CD4-positive, alpha-beta T cell treated with Interleukin-4 for 1 hour (primary cell): ENCODE measurements around the gene TUFM.
"Not testable (repeated sequence)": the region's sequence is repeated elsewhere in the genome, so short reads cannot be mapped to it uniquely, and the experiment has no call there.

Experiments used
- DNase-seq, 2 donors: peaks; one replicate each; pipeline ENCODE4 v3.0.0-alpha.2; 2020 to 2022

The TUFM gene

GRCh38 chr16:28838558-28838918, 7.6 kb downstream of the TUFM start:
- no peak for DNase-seq

- no peak for DNase-seq
These were observed 8.2 kb downstream of the TUFM start for GRCh38 chr16:28837672-28838557.

DNA sequence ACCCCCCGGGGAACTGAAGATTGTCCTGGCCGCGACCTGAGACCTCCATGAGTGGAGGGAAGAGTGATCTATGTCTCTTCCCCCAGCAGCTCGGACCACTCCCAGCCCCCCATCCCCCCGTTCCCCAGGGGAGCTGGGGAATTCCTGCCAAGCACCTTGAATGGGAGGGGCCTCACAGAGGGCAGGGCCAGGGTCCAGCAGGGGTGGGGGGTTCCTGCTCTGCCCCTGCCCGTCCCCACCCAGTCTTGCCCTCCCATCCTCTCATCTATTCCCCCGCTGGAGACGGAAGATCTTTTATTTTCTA, 9.4 kb downstream of the TUFM start:
- DNase-seq, result no peak

GRCh38 chr16:28835864-28836760, 10.0 kb downstream of the TUFM start:
- DNase-seq, result no peak

GRCh38 chr16:28834873-28835863, 11.0 kb downstream of the TUFM start:
- no peak for DNase-seq

GRCh38 chr16:28834349-28834748, 11.8 kb downstream of the TUFM start:
- DNase-seq, result no peak

DNA sequence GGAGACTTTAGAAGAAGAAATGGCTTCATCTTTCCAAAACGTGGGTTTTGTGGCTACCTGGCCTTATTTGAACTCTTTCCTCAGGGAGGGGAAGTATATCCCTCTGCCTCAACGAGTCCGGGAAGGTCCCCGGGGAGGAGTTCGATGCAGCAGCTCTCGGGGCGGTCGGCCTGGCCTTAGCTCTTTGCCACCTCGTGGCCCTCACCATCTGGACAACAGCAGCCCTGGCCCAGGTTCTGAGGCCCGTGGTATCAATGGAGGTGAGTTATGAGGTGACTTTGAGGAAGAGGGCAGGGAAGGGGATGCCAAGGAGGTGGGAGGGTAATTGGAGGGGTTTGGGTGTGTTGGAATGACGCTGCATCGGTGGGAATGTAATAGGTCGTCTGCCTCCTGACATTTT, 15.6 kb downstream of the TUFM start:
- no peak for DNase-seq

DNA sequence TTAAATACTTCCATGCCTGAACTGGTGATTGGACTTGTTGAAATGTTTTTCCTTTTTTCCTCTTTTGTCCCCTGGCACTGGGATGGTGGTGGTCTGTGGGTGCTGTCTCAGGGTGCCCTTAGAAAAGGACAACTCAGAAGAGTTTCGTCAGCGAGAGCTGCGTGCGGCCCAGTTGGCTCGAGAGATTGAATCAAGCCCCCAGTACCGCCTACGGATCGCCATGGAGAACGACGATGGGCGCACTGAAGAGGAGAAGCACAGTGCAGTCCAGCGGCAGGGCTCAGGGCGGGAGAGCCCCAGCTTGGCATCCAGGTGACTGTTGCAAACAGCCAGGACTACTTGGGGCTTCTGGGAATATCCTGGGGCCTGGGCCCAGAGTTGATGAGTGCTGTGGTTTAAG, 16.4 kb downstream of the TUFM start:
- no peak for DNase-seq

- no peak for DNase-seq
These were observed 20.0 kb downstream of the TUFM start for GRCh38 chr16:28826141-28826540.

DNA sequence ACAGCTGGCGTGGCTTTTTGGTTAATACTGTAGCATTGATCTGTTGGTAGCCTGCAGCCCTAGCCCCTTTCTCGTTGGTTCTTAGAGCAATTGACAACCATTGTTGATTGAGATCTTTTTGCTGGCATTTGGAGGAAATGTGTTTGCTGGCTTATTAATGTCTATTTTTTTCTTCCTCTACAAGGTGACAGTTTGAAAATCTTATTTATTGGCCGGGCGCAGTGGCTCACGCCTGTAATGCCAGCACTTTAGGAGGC, 21.5 kb downstream of the TUFM start:
- no peak for DNase-seq

- DNase-seq, result peak; percentile 96 to 97
These were observed 22.1 kb downstream of the TUFM start for GRCh38 chr16:28823873-28824716.

- no peak for DNase-seq
These were observed 22.8 kb downstream of the TUFM start for GRCh38 chr16:28823291-28823872.

DNA sequence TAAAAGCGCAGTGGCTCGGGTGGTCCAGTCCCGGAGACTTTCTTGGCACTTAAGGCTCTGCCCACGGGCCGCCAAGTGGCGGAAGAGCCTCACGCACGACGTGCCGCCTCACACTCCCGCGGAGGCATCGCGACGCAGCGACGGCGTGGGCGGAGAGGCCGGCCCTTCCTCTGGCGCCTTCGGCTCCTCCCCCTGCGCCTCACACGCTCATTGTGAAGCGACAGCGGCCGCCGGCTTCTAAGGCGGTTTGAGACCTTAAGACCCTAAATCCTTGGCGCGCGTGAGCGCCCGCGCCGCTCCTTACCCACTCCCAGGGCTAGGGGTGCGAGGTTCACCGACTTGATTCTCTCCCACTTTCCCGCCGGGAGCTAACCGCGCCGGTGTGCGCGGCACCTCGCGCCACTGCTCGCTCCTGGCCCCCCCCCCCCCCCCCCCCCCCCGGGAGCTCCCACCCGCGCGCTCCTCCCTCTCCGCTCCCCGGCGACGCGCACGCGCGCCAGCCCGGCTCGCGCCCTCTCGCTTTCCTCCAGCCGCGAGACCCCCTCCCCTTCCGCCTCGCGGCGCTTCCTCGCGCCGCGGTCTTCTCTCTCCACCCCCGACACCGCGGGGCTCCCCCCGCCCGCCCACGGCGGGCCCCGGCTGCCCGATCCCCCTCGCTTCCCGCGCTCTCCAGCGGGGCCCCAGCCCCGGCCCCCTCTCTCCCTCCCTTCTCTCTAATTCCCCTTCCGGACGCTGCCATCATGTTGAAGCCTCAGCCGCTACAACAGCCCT, 23.4 kb downstream of the TUFM start, which contains the start of gene ATXN2L:
Gene ATXN2L, plus strand, starts transcription at position 480 of the 771 bp plus-strand sequence. Its CDS starts 261 bp downstream, at position 741.
- peak; percentile 93 to 94 for DNase-seq

GRCh38 chr16:28821874-28822519, 24.2 kb downstream of the TUFM start:
- DNase-seq, result no peak

DNA sequence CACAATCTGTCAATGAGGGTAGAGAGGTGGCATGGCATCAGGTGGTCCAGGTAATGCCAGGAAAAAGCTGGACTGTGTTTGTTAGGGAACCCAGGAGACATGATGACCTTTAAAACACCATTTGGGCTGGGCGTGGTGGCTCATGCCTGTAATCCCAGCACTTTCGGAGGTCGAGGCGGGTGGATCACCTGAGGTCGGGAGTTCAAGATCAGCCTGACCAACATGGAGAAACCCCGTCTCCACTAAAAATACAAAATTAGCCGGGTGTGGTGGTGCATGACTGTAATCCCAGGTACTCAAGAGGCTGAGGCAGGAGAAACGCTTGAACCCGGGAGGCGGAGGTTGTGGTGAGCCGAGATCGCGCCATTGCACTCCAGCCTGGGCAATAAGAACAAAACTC, 25.6 kb downstream of the TUFM start:
- not testable (repeated sequence) for DNase-seq

DNA sequence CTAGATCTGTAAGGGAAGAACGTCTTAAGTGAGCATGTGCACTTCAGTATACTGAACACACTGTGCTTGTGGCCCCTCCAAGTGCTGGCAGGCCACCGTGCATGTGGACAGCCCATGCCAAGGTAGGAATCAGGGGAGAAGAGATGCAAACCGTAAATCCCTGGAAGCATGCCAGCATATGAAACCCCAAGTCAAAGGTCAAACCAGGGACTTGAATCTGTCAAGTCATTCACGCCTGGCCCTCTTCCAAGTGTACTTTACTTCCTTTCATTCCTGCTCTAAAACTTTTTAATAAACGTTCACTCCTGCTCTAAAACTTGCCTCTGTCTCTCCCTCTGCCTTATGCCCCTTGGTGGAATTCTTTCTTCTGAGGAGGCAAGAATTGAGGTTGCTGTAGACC, 26.1 kb downstream of the TUFM start:
- no peak for DNase-seq

DNA sequence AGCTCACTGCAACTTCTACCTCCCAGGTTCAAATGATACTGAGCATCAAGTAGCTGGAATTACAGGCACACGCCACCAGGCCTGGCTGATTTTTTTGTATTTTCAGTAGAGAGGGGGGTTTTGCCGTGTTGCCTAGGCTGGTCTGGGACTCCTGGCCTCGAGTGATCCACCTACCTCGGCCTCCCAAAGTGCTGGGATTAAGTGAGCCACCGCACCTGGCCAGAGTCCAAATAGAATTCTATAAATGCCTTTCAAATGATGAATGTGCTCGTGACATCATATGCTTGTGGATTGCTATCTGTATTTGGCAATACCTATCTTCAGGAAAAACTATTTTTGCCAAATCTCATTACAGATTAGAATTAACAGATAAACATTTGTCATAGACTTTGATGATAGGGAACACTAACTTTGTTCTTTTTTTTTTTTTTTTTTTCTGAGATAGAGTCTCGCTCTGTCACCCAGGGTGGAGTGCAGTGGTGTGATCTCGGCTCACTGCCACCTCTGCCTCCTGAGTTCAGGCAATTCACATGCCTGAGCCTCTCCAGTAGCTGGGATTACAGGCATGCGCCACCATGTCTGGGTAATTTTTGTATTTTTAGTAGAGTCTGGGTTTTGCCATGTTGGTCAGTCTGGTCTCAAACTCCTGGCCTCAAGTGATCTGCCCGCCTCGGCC, 38.6 kb downstream of the TUFM start:
- not testable (repeated sequence) for DNase-seq

DNA sequence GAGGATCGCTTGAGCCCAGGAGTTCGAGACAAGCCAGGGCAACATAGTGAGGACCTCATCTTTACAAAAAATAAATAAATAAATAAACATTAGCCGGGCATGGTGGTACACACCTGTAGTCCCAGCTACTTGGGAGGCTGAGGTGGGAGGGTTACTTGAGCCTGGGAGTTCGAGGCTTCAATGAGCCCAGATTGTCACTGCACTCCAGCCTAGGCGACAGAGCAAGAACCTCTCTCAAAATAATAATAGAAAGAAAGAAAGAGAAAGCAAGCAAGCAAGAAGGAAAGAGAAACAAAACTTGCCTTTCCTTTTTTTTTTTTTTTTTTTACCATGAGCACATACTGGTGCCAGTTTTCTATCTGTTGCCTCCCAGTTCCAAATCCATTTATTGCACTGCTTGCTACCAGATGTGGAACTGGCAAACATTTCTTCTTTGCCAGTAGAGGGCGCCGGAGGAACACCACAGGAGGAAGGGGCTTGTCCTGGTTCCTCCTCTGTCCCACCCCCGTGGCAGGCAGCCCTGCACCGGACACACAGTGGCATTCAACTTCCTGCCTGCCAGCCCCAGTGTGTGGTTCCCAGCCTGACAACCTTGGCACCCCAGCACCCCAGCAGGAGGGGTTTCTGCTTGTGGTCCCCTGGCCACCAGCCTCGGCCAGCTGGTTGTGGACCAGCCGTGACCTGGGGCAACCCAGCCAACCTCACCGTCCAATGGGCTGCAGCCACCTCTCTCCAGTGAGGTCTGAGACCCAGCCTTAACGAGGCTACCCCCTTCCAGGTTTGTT, 43.7 kb downstream of the TUFM start:
- DNase-seq, result peak; percentile 75 to 76
